ENCODE data around the gene SYN1. TPM values are rescaled to one million over a fixed set of nuclear protein-coding genes. Genes with fewer than 3 reads are reported as not detected.

SYN1 gene
- total RNA-seq, 1 experiment from 2014 or later = 0.04 TPM

DNA sequence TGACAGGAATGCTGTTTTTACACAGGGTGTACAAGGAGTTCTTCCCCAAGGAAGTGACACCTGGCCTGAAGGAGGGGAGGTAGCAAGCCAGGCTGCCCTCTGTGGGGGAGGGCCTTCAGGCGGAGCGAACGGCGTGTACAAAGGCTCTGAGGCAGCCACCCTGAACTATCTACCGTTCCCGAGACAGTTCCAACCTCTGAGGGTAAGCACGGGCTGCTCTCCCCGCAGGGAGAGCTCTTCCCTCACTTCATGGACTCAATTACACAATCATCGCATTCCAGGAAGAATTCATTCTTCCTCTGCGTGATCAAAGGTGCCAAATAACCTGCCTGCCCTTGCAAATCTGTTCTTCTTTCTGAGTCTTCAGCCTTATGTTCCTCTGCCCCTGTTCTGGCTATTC is 25.9 kb upstream of the SYN1 start:
- Histone ChIP-seq H3K27me3 (no peaks in the 10 kb centered on the region), H3K4me1 (no peaks in the 10 kb centered on the region), H3K4me3 (no peak overlapping the region), H3K36me3 (peaks cover under 1% of the 10 kb centered on the region), H3K27ac (no peak overlapping the region), H3K9me3 (replicated peaks) (no peaks in the 10 kb centered on the region)
- no peak for DNase-seq

DNA sequence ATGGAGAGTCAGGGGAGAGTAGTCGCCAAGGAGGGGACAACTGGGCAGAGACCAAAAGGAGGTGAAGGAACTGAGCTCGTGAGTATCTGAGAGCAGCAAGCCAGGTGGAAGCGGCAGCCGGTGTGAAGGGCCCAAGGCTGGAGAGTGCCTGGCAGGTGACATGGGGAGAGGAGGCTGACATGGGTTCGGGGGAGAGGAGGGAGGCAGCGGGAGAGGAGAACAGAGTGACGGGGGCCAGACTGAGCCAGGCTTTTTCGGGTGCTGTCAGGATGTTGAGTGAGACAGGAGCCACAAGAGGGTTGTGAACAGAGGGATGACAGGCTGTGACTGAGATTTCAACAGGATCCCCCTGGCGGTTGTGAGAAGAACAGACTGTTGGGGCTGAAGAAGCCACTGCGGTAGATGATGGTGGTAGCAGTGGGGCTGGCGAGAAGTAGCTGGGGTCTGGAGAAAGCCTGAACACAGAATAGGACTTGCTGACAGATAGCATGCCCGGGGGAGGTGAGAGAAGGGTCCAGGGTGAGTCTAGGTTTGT is 25.0 kb upstream of the SYN1 start:
- Histone ChIP-seq H3K27me3 (no peaks in the 10 kb centered on the region), H3K36me3 (peaks cover 8% of the 10 kb centered on the region), H3K4me3 (no peak overlapping the region), H3K4me1 (no peaks in the 10 kb centered on the region), H3K9me3 (replicated peaks) (no peaks in the 10 kb centered on the region), H3K27ac (no peak overlapping the region)
- DNase-seq = no peak

DNA sequence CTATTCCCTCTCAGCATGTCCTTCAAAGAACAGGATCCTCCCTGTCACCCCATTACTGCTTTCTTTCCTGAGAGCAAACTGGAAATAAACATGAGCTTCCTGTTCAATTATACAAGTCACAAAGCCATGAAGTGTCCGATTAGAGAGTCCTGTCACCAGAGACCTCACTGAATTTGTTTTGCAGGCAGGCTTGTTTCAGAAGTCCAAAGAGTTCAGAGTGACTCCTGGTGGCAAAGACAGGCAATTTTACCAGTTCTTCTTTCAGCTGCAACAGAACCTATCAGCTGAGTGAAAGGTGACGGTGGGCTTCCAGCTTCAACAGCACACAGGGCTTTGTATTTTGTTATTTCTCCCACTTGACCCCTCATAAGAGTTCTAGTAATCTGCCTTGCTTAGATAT is 24.3 kb upstream of the SYN1 start:
- Histone ChIP-seq H3K4me3 (no peak overlapping the region), H3K9me3 (replicated peaks) (no peaks in the 10 kb centered on the region), H3K36me3 (peaks cover 8% of the 10 kb centered on the region), H3K27me3 (no peaks in the 10 kb centered on the region), H3K4me1 (no peaks in the 10 kb centered on the region), H3K27ac (no peak overlapping the region)
- no peak for DNase-seq

DNA sequence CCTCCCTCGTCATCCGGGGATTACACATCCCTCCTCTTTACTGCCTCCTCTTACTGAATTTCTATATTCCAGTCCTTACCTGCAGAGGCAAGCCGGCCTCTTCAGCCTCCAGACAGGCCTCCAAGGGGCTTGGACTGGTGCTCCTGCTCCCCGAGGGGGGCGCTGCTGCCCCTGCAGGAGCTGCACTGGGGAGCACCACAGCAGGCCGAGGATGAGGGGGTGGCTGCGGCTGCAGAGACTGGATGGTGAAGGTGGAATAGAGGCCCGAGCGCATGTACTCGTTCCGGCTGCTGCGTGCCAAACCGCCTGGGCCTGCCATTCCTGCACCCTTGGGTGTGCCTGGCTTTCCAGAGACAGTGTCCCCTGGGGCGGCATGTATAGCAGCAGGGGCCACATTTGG is 19.2 kb upstream of the SYN1 start:
- peaks cover 8% of the 10 kb centered on the region for H3K36me3 ChIP-seq
- no peaks in the 10 kb centered on the region for H3K27me3 ChIP-seq
- H3K4me1 ChIP-seq = no peaks in the 10 kb centered on the region
- DNase-seq = no peak
- no peak overlapping the region for H3K27ac ChIP-seq
- H3K9me3 ChIP-seq (replicated peaks) = no peaks in the 10 kb centered on the region
- H3K4me3 ChIP-seq = no peak overlapping the region

DNA sequence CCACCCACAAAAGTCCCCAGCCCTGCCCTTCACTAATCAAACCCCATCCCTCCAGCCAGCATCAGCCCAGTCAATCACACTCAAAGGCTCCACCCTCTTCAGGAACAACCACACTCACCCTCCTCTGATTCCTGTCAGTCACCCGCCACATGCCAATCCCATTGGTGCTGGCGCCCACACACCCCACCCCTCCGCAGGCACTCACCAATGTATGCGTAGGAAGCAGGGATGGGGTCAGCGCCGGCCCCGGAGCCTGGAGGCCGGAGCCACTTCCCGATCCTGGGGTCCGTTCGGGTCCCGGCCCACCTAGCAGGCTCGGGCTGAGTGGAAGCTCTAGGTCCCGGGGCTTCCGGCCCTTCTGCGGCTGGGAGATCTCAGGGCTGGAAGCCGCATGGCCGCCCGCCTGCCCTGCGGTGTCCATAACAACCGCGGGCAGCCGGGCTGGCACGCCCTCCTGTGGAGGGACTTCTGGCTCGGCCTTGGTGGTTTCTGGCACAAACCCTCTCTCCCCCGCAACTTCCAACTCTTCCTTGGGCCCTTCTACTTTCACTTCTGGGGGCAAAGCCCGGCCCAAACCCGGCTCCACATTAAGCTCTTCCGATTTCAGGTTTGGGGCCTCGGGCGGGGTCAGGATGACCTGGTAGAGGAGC is 18.0 kb upstream of the SYN1 start:
- Histone ChIP-seq H3K27me3 (no peaks in the 10 kb centered on the region), H3K27ac (no peak overlapping the region), H3K4me1 (no peaks in the 10 kb centered on the region), H3K4me3 (no peak overlapping the region), H3K36me3 (peaks cover 8% of the 10 kb centered on the region), H3K9me3 (replicated peaks) (no peaks in the 10 kb centered on the region)
- no peak for DNase-seq

DNA sequence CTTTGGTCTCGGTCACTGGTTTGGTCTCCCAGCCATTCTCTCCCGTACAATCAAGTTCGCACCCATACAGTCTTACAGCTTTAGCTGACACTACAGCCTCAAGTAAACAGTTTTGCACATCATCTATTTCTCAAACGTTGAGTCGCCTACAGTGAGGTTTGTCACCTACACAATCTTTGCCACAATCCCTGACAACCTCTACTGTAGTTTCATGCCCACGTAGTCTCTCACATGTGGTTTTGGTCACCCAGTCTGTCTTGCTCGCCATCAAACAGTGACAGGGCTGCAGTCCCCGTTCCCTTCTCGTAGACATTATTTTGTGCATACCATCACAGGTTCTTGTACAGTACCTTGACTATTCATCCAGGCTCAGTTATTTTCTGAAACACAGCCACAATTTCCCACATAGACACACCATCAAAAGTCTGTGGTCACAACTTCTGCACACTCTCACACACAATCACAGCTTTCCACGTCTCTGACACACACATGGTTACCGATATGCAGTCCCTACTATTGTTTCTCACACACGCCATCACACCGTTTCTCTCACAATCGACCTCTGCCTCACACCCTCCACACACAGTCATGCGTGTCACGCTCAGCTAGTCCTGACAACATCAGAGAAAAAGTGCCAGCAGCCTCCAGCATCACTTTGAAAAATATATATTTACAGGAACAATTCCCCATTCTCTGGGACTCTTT is 15.4 kb upstream of the SYN1 start:
- Histone ChIP-seq H3K4me3 (no peak overlapping the region), H3K27ac (no peak overlapping the region), H3K27me3 (no peaks in the 10 kb centered on the region), H3K9me3 (replicated peaks) (no peaks in the 10 kb centered on the region), H3K36me3 (peaks cover 2% of the 10 kb centered on the region), H3K4me1 (no peaks in the 10 kb centered on the region)
- no peak for DNase-seq

DNA sequence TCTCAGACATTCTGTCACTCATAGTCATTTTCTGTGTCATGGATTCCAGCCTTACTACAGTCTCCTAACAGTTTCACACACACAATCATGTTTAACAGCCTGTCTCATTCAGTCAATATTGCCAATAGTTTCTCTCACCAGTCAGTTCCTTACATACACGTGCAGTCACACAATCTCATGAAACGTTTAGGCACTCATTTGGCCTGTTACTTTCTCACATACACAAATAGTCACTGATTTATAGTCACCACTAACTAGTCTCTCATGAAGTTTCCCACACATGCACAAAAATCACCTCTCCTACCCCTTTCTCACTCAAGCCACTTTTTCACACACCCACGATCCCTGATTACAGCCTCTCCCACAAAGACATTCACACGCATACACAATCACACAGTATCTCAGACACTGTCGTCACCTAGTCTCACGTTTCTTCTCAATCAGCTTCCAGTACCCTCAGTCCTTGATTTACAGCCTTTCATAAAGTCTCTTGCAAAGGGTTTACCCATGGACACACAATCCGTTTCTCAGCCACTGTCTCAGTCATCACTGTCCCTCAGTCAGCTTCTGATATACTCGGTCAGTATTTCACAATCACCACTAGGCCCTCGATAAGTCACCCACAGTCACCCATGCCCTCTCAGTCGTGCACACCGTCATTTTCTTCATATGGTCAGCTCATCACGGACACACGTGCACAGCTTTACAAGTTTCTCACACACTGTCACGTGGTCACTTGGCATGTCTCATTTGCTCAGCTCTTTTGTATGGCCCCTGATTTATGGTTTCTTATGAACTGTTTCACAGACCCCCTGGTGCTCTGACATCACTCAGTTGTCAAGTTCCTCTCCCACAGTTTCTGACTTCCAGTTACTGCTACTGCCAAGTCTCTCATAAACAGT is 14.3 kb upstream of the SYN1 start:
- no peak for DNase-seq
- H3K36me3 ChIP-seq = no peaks in the 10 kb centered on the region
- H3K9me3 ChIP-seq (replicated peaks) = no peaks in the 10 kb centered on the region

DNA sequence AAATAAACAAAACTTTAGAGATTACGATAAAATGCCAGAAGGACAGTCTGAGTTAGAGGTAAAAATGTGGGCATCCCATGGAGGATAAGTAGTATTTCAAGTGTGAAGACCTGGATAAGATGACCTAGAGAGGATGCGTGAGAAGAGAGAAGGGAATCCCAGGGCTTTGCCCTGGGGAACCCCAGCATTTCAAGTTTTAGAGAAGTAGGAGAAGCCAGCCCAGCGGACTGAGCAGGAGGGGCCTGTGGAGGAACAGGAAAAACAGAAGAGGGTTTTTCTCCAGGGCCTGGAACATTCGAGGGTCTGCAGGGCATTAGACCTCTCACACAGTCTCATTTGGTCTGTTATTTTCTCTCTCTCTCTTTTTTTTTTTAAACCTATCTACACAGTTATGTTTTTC is 13.0 kb upstream of the SYN1 start:
- Histone ChIP-seq H3K36me3 (no peaks in the 10 kb centered on the region), H3K27me3 (no peaks in the 10 kb centered on the region), H3K27ac (no peak overlapping the region), H3K9me3 (replicated peaks) (no peaks in the 10 kb centered on the region), H3K4me3 (no peak overlapping the region), H3K4me1 (no peaks in the 10 kb centered on the region)
- no peak for DNase-seq

More for the DNA sequence above, 14.3 kb upstream of the SYN1 start:
- no peak overlapping the region for H3K4me3 ChIP-seq
- H3K27ac ChIP-seq = no peak overlapping the region
- H3K4me1 ChIP-seq = no peaks in the 10 kb centered on the region
- no peaks in the 10 kb centered on the region for H3K27me3 ChIP-seq

DNA sequence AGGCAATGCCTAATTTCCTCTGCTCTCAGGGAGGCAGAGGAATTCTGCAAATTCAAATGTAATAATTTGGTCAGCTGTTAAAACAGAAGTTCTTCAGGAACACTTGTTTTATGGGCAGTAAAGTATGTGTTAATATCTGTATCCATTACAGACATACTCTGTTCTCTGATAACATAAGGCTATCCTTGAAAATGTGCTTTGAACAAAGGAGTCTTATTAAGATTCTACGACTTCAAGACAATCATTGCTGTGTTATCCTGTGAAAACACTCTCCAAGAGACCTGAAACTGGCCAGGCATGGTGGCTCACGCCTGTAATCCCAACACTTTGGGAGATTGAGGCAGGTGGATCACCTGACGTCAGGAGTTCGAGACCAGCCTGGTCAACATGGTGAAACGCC is 12.0 kb upstream of the SYN1 start:
- H3K27me3 ChIP-seq = no peaks in the 10 kb centered on the region
- H3K36me3 ChIP-seq = no peaks in the 10 kb centered on the region
- H3K27ac ChIP-seq = no peak overlapping the region
- H3K4me1 ChIP-seq = no peaks in the 10 kb centered on the region
- no peak overlapping the region for H3K4me3 ChIP-seq
- no peak for DNase-seq
- H3K9me3 ChIP-seq (replicated peaks) = no peaks in the 10 kb centered on the region

DNA sequence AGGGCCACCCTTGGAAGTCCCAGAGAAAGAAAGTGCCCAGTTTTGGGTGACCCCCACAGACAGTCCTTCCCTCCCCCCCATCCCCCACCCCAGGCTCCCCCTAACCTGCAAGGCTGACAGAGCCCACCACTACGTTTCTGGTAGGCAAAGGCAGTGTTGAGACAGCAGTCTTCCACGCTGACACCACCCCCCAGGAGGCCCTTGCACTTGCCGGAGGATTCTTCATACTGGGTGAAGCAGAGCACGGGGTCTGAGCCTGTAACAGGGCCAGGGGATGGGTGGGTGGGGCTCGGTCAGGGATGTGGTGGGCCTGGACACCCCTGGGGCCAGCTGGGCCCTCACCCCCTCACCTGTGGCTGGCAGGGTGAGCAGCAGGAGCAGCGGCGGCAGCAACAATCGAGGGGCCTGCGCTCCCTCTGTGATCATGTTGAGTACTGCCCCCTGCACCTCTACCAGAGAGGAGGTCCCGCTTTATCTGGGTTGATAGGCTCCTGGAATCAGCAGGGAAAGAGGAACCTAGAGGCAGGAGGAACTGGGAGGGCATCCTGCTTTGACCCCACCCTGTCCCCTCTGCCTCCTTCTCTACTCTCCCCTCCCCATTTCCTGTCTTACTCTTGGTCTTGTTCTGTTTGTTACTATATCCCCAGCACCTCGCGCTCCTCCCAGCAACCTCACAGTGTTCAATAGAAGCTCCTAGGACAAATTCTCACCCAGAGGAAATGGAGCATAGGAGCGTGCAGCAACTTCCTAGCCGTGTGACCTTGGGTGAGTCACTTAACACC is 10.0 kb upstream of the SYN1 start, which contains the start of gene CFP:
TSS of gene CFP (minus strand) at position 512 of the 782 bp plus-strand sequence. CDS start at position 426, 86 bp downstream.
- Histone ChIP-seq H3K27me3 (no peaks in the 10 kb centered on the region), H3K36me3 (no peaks in the 10 kb centered on the region), H3K27ac (no peak within 1 kb of the TSS), H3K9me3 (replicated peaks) (no peaks in the 10 kb centered on the region), H3K4me3 (no peak within 1 kb of the TSS), H3K4me1 (no peaks in the 10 kb centered on the region)
- DNase-seq = no peak

DNA sequence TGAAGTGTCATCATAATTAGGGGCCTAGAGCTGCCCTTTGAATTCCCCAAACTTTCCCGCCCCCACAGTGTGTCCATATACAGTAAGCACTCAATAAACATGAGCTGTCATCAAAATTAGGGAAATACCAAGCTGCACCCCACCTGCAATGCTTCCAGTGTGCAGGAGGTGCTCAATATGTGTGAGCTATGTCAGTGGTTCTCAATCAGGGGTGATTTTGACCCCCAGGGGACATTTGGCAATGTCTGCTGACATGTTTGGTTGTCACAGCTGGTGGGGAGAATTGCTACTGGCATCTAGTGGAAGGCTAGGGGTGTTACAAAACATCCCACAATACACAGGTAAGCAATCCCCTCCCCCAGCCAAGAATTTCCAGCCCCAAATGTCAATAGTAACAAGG is 9.3 kb upstream of the SYN1 start:
- Histone ChIP-seq H3K27ac (no peak overlapping the region), H3K36me3 (no peaks in the 10 kb centered on the region), H3K9me3 (replicated peaks) (no peaks in the 10 kb centered on the region), H3K4me3 (no peak overlapping the region), H3K27me3 (no peaks in the 10 kb centered on the region), H3K4me1 (no peaks in the 10 kb centered on the region)
- DNase-seq = no peak

DNA sequence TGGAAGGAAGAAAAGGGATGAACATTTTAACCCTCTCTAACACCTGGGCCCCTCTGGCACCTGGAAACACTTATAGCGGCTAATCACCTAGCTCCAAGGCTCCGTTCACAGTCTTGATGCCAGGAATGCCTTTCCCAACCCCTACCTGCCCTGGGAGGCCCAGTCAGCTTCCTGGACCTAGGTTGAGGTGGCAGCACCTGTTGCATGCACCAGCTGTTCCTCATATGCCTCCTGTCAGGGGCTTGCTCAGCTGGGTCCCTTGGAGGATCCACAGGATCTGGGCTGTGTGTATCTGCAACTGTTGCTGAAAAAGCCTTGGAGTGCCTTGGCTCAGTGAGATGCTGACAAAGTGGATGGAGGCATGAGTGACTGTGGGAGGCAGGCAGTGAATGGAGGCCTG is 5.7 kb upstream of the SYN1 start:
- Histone ChIP-seq H3K9me3 (replicated peaks) (no peaks in the 10 kb centered on the region), H3K4me1 (no peaks in the 10 kb centered on the region), H3K27ac (no peak overlapping the region), H3K36me3 (no peaks in the 10 kb centered on the region), H3K27me3 (no peaks in the 10 kb centered on the region), H3K4me3 (no peak overlapping the region)
- peak in 1 of 2 experiments; percentile 27 for DNase-seq

DNA sequence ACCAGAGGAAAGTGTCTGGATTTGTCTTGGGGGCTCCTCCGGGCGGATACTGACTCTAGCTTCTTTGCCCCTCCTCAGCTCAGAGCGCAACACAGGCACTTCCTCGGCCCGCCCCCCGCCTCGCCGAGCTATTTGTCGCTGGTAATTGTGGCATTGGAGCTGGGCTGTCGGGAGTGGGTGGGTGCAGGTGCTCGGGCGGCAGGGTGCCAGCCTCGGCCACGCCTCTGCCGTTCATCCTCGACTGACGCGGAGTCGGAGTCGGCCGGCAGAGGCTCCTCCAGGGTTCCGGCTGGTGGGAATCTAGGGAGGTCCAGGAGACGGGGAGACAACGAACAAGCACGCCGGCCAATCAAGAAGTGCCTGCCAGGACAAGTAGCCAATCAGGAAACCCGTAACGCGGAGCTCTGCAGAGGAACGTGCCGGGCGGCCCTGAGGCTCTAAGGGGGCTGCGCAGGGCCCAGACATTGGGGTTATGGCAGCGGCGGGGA is 3.9 kb upstream of the SYN1 start:
- DNase-seq = peak; percentile 81 to 83
- peak overlapping the region; percentile 54 for H3K4me3 ChIP-seq
- no peak overlapping the region for H3K27ac ChIP-seq
- no peaks in the 10 kb centered on the region for H3K36me3 ChIP-seq
- H3K9me3 ChIP-seq (replicated peaks) = no peaks in the 10 kb centered on the region
- H3K27me3 ChIP-seq = no peaks in the 10 kb centered on the region
- H3K4me1 ChIP-seq = no peaks in the 10 kb centered on the region

DNA sequence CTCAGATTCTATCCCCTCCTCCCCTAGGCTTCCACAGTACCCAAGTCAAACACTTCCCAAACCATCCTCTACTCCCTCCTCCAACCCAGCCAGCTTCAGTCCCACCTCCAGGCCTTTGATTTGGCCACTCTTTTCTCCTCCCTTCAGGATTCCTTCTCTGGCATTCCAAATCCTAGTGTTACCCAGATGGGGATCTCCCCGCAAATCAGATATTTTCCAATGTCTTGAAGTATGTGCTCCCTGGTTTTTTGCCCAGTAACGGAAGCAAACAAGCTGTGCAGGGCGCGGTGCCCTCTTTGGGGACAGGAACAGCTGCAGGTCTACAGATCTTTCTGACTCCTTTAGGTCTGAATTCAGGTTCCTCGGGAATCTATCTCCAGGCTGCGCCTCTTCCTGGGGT is 2.2 kb upstream of the SYN1 start:
- Histone ChIP-seq H3K9me3 (replicated peaks) (no peaks in the 10 kb centered on the region), H3K27ac (no peak overlapping the region), H3K36me3 (no peaks in the 10 kb centered on the region), H3K27me3 (no peaks in the 10 kb centered on the region), H3K4me3 (no peak overlapping the region), H3K4me1 (no peaks in the 10 kb centered on the region)
- DNase-seq = no peak
